Right cardiac atrium (tissue), 5 donors: Measurements from ENCODE around the gene THEM4. TPM values are rescaled to one million over a fixed set of nuclear protein-coding genes. Genes with fewer than 3 reads are reported as not detected.

Experiments used
- ATAC-seq, 2 donors: fragments of 200-7000 bp; cut with Tn5 transposase; one replicate each; pipeline versions ENCODE4 v1.8.0 to v1.9.1; 2020; ENCODE audit warnings: moderate library complexity in 2 of 2, mild to moderate bottlenecking in 1 of 2
- DNase-seq, 3 donors: peaks; one replicate each; pipeline ENCODE4 v3.0.0-alpha.2; 2020
- H3K27ac ChIP-seq: one replicate; pipeline ENCODE4 v1.5.1; 2013; ENCODE audit warnings: mild to moderate bottlenecking, low read length, control low read depth, moderate library complexity
- H3K27me3 ChIP-seq: one replicate; pipeline ENCODE4 v1.6.1; 2013; ENCODE audit not compliant: control insufficient read depth, insufficient read depth
- H3K4me1 ChIP-seq: one replicate; pipeline ENCODE4 v1.6.1; 2013; ENCODE audit warnings: low read length; ENCODE audit not compliant: control insufficient read depth, insufficient read depth
- H3K4me3 ChIP-seq: one replicate; pipeline ENCODE4 v1.5.1; 2013; ENCODE audit warnings: low read length, control low read depth
- H3K9me3 ChIP-seq: one replicate; pipeline ENCODE4 v1.6.1; 2013; ENCODE audit warnings: low read length; ENCODE audit not compliant: control insufficient read depth
- WGBS: extraction: QIAGEN DNeasy Blood & Tissue Kit; methylation state at CpG from one replicate; pipeline ENCODE4 v1.1.7; 2013; 5-methylcytosine and 5-hydroxymethylcytosine counted together
- intact Hi-C, 4 donors: fragments of 100-400 bp; cut with DNase I; formaldehyde crosslinking; loops; one replicate each; pipeline versions ENCODE4 v1.11.0 to v1.14.0; 2022 to 2023
- long read RNA-seq, 4 donors: library from polyadenylated mRNA; unstranded; transcript quantifications; one replicate each; pipeline ENCODE4 v2.0.0, GENCODE V29; 2020 to 2021
- polyA plus RNA-seq: library from polyadenylated mRNA; stranded (reverse); fragments of 200-250 nt; gene quantifications from one replicate; pipeline ENCODE4 v1.2.3, GENCODE V29; 2013
- total RNA-seq, 4 donors: library from RNA; stranded (reverse); fragmentation: NEBNext Ultra II Directional; extraction: Animal tissue kit (Norgen Biotek cat#: 25700); gene quantifications; one replicate each; pipeline ENCODE4 v1.2.1, GENCODE V29; 2021
- donor health status: healthy with polysubstance abuse.
- donor health status: DM: no; HTN: yes; CAD: no.
- donor health status: DM: no; HTN: no; CAD: no.
- donor health status: DM: no; HTN: yes; CAD: no; lungs with severe emphysema.
- donor health status: DM: yes; HTN: yes; CAD: no.

THEM4 gene
- total RNA-seq (10 to 100 TPM; 18.8 to 19.5 (median 19.0) TPM), polyA plus RNA-seq (27.2 TPM)
- long read RNA-seq, donor 1, transcript THEM4-202 (7 exons, 1,832 nt) = major isoform, 23 of 43 reads
- long read RNA-seq, donor 1, transcript THEM4-201 (6 exons, 2,377 nt) = minor isoform, 13 of 43 reads
- long read RNA-seq, donor 1, partial matches to known transcripts = 1 of 43 reads
- long read RNA-seq, donor 1, other reads (novel, unspliced or antisense) = 4 of 43 reads
- long read RNA-seq, donor 2, transcript THEM4-202 (7 exons, 1,832 nt) = major isoform, 7 of 10 reads
- long read RNA-seq, donor 2, partial matches to known transcripts = 0 of 10 reads
- long read RNA-seq, donor 2, other reads (novel, unspliced or antisense) = 1 of 10 reads
- long read RNA-seq, donor 3, transcript THEM4-201 (6 exons, 2,377 nt) = major isoform, 26 of 53 reads
- long read RNA-seq, donor 3, transcript THEM4-202 (7 exons, 1,832 nt) = minor isoform, 22 of 53 reads
- long read RNA-seq, donor 3, partial matches to known transcripts = 2 of 53 reads
- long read RNA-seq, donor 3, other reads (novel, unspliced or antisense) = 3 of 53 reads
- long read RNA-seq, donor 4, transcript THEM4-202 (7 exons, 1,832 nt) = major isoform, 11 of 20 reads
- long read RNA-seq, donor 4, transcript THEM4-201 (6 exons, 2,377 nt) = minor isoform, 5 of 20 reads
- long read RNA-seq, donor 4, partial matches to known transcripts = 1 of 20 reads
- long read RNA-seq, donor 4, other reads (novel, unspliced or antisense) = 2 of 20 reads

GRCh38 chr1:151909167-151910149 is at the start of gene THEM4:
Gene THEM4 (minus strand): TSS chr1:151909511. CDS start chr1:151909458, 53 bp downstream.
- WGBS = 1% methylated on average over 73 of the region's 73 CpGs
- Histone ChIP-seq H3K4me3 (peak within 1 kb of the TSS; percentile 82), H3K27ac (peak within 1 kb of the TSS; percentile 79), H3K4me1 (no peaks in the 10 kb centered on the region), H3K9me3 (no peaks in the 10 kb centered on the region), H3K27me3 (no peaks in the 10 kb centered on the region)
- ATAC-seq (peak; percentile 99), DNase-seq (peak; percentile 99 to 100 (median 99))
- intact Hi-C loops = no loop called here

- intact Hi-C loops = no loop called here
- Histone ChIP-seq H3K4me1 (no peaks in the 10 kb centered on the region), H3K9me3 (no peaks in the 10 kb centered on the region), H3K4me3 (no peak overlapping the region), H3K27ac (no peak overlapping the region), H3K27me3 (no peaks in the 10 kb centered on the region)
- 75% methylated on average over 2 of the region's 2 CpGs for WGBS
- ATAC-seq (no peak), DNase-seq (no peak)
Observed at GRCh38 chr1:151958959-151959358, 49.6 kb upstream of the THEM4 start.

- WGBS = 84% methylated on average over 3 of the region's 3 CpGs
- no peaks in the 10 kb centered on the region for H3K27me3 ChIP-seq
Observed at GRCh38 chr1:151956957-151957497, 47.7 kb upstream of the THEM4 start.

GRCh38 chr1:151953409-151954094 is 44.2 kb upstream of the THEM4 start:
- H3K27ac ChIP-seq = no peak overlapping the region
- no peaks in the 10 kb centered on the region for H3K4me1 ChIP-seq
- no peak overlapping the region for H3K4me3 ChIP-seq
- no peaks in the 10 kb centered on the region for H3K9me3 ChIP-seq
- H3K27me3 ChIP-seq = no peaks in the 10 kb centered on the region
- intact Hi-C loops = no loop called here
- 80% methylated on average over 7 of the region's 7 CpGs for WGBS
- no peak for DNase-seq
- no peak for ATAC-seq

More at GRCh38 chr1:151956957-151957497, 47.7 kb upstream of the THEM4 start:
- intact Hi-C loops = no loop called here
- Histone ChIP-seq H3K4me3 (no peak overlapping the region), H3K4me1 (no peaks in the 10 kb centered on the region), H3K9me3 (no peaks in the 10 kb centered on the region), H3K27ac (no peak overlapping the region)
- no peak for DNase-seq
- no peak for ATAC-seq

GRCh38 chr1:151952811-151953210 is 43.5 kb upstream of the THEM4 start:
- intact Hi-C loops = no loop called here
- Histone ChIP-seq H3K9me3 (no peaks in the 10 kb centered on the region), H3K27me3 (no peaks in the 10 kb centered on the region), H3K4me3 (no peak overlapping the region), H3K4me1 (no peaks in the 10 kb centered on the region), H3K27ac (no peak overlapping the region)
- DNase-seq (no peak), ATAC-seq (no peak)
- 84% methylated on average over 1 of the region's 1 CpG for WGBS

GRCh38 chr1:151949371-151950193 is 40.3 kb upstream of the THEM4 start:
- Histone ChIP-seq H3K4me1 (peaks cover 3% of the 10 kb centered on the region), H3K9me3 (no peaks in the 10 kb centered on the region), H3K27me3 (no peaks in the 10 kb centered on the region), H3K4me3 (no peak overlapping the region), H3K27ac (no peak overlapping the region)
- intact Hi-C loops = no loop called here
- WGBS = 89% methylated on average over 18 of the region's 18 CpGs
- DNase-seq = no peak
- ATAC-seq = no peak

GRCh38 chr1:151948506-151948905 is 39.2 kb upstream of the THEM4 start:
- DNase-seq (no peak), ATAC-seq (no peak)
- no peak overlapping the region for H3K4me3 ChIP-seq
- 42% methylated on average over 1 of the region's 1 CpG for WGBS
- H3K27ac ChIP-seq = no peak overlapping the region
- H3K27me3 ChIP-seq = no peaks in the 10 kb centered on the region
- intact Hi-C loops = no loop called here
- H3K4me1 ChIP-seq = peaks cover 3% of the 10 kb centered on the region
- H3K9me3 ChIP-seq = no peaks in the 10 kb centered on the region

GRCh38 chr1:151947140-151947539 is 37.8 kb upstream of the THEM4 start:
- DNase-seq (no peak), ATAC-seq (no peak)
- no peak overlapping the region for H3K27ac ChIP-seq
- no peak overlapping the region for H3K4me3 ChIP-seq
- intact Hi-C loops = no loop called here
- H3K9me3 ChIP-seq = no peaks in the 10 kb centered on the region
- peaks cover 3% of the 10 kb centered on the region for H3K4me1 ChIP-seq
- WGBS = 81% methylated on average over 2 of the region's 2 CpGs
- no peaks in the 10 kb centered on the region for H3K27me3 ChIP-seq

GRCh38 chr1:151945725-151946722 is 36.7 kb upstream of the THEM4 start:
- DNase-seq (peak; percentile 91 to 93 (median 91)), ATAC-seq (peak; percentile 88 to 92)
- 25% methylated on average over 10 of the region's 10 CpGs for WGBS
- peaks cover 3% of the 10 kb centered on the region for H3K4me1 ChIP-seq
- intact Hi-C loops = no loop called here
- no peaks in the 10 kb centered on the region for H3K27me3 ChIP-seq
- H3K4me3 ChIP-seq = no peak overlapping the region
- H3K9me3 ChIP-seq = no peaks in the 10 kb centered on the region
- H3K27ac ChIP-seq = peak overlapping the region; percentile 82
